ENCODE results near the gene CDYL. TPM values are rescaled to one million over a fixed set of nuclear protein-coding genes. Genes with fewer than 3 reads are reported as not detected.
A peak's percentile ranks its signal among the peaks of the same experiment; 100 is the strongest.

The CDYL gene
- total RNA-seq, 3 donors from 2014 or later (not counting 1 experiment from before 2014, with no cell fraction given): 81.3 to 101 (median 83.8) TPM

DNA sequence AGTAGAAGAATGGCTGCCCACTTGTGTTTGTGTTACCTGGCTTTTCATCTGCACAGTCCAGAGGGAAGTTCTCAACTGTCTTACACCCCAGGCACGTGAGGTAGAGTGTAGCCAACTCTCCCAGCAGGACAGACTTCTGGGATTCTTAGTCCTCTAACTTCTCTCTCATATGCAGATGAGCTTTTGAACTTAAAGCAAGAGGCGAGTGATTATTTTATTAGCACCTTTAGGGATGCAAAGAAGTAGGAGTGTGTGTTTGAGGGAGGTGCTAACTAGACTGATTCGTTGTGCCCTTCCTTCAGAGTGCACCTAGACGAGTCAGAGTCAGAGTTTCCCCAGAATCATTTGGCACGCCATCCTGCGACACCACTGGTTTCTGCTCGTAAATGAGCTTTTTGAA is 10.8 kb downstream of the CDYL start:
- peaks cover 78 to 79% of the 10 kb centered on the region in 2 donors for H3K4me1 Mint-ChIP-seq
- intact Hi-C loops (cut with micrococcal nuclease): no loop called here
- H3K4me3 Mint-ChIP-seq: peak overlapping the region; percentile 67

DNA sequence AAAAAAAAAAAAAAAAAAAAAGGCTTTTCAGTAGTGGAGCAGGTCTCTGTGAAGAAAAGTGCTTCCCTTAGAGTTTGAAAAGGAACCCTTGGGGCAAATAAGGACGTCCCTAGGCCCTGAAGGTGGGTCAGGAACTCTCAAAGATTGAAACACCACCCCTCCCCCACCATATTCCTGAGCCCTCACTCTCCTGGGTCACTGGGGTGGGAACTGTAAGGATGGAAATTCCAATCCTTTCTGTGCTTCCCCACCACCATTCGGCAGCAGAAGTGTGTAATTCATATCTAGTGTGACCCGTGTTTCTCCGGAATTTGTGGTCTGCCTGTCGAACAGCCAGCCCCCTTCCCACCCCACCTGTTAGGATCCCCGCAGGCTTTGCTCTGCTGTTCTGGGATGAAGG is 12.3 kb downstream of the CDYL start:
- Mint-ChIP-seq H3K4me1 (peaks cover 64 to 66% of the 10 kb centered on the region in 2 donors), H3K4me3 (no peak overlapping the region), H3K27me3 (ENCODE audit: low read depth in 2 of 2) (no peaks in the 10 kb centered on the region), H3K27ac (peak overlapping the region in 1 of 2 donors; percentile 90), H3K9me3 (no peaks in the 10 kb centered on the region), H3K36me3 (no peaks in the 10 kb centered on the region)
- ATAC-seq: no peak
- no peak for DNase-seq
- TF ChIP-seq, protein P1, sequence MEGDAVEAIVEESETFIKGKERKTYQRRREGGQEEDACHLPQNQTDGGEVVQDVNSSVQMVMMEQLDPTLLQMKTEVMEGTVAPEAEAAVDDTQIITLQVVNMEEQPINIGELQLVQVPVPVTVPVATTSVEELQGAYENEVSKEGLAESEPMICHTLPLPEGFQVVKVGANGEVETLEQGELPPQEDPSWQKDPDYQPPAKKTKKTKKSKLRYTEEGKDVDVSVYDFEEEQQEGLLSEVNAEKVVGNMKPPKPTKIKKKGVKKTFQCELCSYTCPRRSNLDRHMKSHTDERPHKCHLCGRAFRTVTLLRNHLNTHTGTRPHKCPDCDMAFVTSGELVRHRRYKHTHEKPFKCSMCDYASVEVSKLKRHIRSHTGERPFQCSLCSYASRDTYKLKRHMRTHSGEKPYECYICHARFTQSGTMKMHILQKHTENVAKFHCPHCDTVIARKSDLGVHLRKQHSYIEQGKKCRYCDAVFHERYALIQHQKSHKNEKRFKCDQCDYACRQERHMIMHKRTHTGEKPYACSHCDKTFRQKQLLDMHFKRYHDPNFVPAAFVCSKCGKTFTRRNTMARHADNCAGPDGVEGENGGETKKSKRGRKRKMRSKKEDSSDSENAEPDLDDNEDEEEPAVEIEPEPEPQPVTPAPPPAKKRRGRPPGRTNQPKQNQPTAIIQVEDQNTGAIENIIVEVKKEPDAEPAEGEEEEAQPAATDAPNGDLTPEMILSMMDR (IDR thresholded peaks at IDR 0.05): no peak
- no peaks in the 10 kb centered on the region for H3K27me3 ChIP-seq (ENCODE audit: control insufficient read depth, insufficient read depth, low read length)
- no peak overlapping the region for H3K4me3 ChIP-seq (ENCODE audit: low read length)
- peaks cover 31% of the 10 kb centered on the region for H3K4me1 ChIP-seq (ENCODE audit: control insufficient read depth, insufficient read depth, low read length)
- WGBS (ENCODE audit: insufficient coverage): 100% methylated on average over 2 of the region's 6 CpGs
- H3K36me3 ChIP-seq (ENCODE audit: control insufficient read depth, insufficient read depth, low read length): no peaks in the 10 kb centered on the region
- no peak overlapping the region for H3K27ac ChIP-seq (ENCODE audit: low read length)
- intact Hi-C loops (cut with micrococcal nuclease): no loop called here
- no peaks in the 10 kb centered on the region for H3K9me3 ChIP-seq (ENCODE audit: control insufficient read depth, insufficient read depth, low read length)

More for the DNA sequence above, 10.8 kb downstream of the CDYL start:
- 86% methylated on average over 7 of the region's 7 CpGs for WGBS (ENCODE audit: insufficient coverage)
- Histone ChIP-seq H3K4me3 (ENCODE audit: low read length) (no peak overlapping the region), H3K4me1 (ENCODE audit: control insufficient read depth, insufficient read depth, low read length) (peaks cover 28% of the 10 kb centered on the region), H3K27me3 (ENCODE audit: control insufficient read depth, insufficient read depth, low read length) (no peaks in the 10 kb centered on the region), H3K9me3 (ENCODE audit: control insufficient read depth, insufficient read depth, low read length) (no peaks in the 10 kb centered on the region), H3K36me3 (ENCODE audit: control insufficient read depth, insufficient read depth, low read length) (no peaks in the 10 kb centered on the region), H3K27ac (ENCODE audit: low read length) (no peak overlapping the region)
- TF ChIP-seq, protein P1 (IDR thresholded peaks at IDR 0.05): no peak
- ATAC-seq (no peak), DNase-seq (no peak)
- peak overlapping the region; percentile 20 to 46 for H3K27ac Mint-ChIP-seq
- H3K27me3 Mint-ChIP-seq (ENCODE audit: low read depth in 2 of 2): no peaks in the 10 kb centered on the region
- no peaks in the 10 kb centered on the region for H3K9me3 Mint-ChIP-seq
- no peaks in the 10 kb centered on the region for H3K36me3 Mint-ChIP-seq

DNA sequence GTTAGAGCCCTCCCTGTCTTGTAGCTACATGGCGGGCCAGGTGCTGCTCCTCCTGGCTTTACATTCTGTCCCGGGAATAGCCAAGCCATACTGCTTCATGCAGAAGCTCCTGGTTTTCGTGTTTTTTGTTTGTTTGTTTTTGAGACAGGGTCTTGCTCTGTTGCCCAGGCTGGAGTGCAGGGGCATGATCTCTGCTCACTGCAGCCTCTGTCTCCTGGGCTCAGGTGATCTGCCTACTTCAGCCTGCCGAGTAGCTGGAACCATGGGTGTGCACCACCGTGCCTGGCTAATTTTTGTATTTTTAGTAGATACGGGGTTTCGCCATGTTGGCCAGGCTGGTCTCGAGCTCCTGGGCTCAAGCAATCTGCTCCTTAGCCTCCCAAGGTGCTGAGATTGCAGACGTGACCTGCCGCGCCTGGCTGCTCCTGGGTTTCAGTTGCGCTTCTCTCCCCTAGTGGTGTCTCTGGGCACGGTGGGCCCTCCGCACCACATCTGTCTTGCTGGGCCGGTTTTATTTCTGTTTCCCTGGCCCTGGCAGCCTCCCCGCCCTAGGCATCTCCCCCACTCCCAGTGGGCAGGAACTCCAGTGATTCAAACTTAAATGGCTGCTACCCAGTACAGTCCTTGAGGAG is 12.9 kb downstream of the CDYL start:
- no peak for DNase-seq
- Histone ChIP-seq H3K27me3 (ENCODE audit: control insufficient read depth, insufficient read depth, low read length) (no peaks in the 10 kb centered on the region), H3K9me3 (ENCODE audit: control insufficient read depth, insufficient read depth, low read length) (no peaks in the 10 kb centered on the region), H3K36me3 (ENCODE audit: control insufficient read depth, insufficient read depth, low read length) (no peaks in the 10 kb centered on the region), H3K4me1 (ENCODE audit: control insufficient read depth, insufficient read depth, low read length) (peaks cover 31% of the 10 kb centered on the region), H3K4me3 (ENCODE audit: low read length) (no peak overlapping the region), H3K27ac (ENCODE audit: low read length) (no peak overlapping the region)
- H3K36me3 Mint-ChIP-seq: no peaks in the 10 kb centered on the region
- H3K4me3 Mint-ChIP-seq: peak overlapping the region; percentile 89
- peak overlapping the region; percentile 89 to 90 for H3K27ac Mint-ChIP-seq
- ATAC-seq: no peak
- intact Hi-C loops (cut with micrococcal nuclease): no loop called here
- peaks cover 58 to 60% of the 10 kb centered on the region in 2 donors for H3K4me1 Mint-ChIP-seq
- 77% methylated on average over 16 of the region's 16 CpGs for WGBS (ENCODE audit: insufficient coverage)
- H3K9me3 Mint-ChIP-seq: no peaks in the 10 kb centered on the region
- H3K27me3 Mint-ChIP-seq (ENCODE audit: low read depth in 2 of 2): no peaks in the 10 kb centered on the region
- TF ChIP-seq, protein P1 (IDR thresholded peaks at IDR 0.05): no peak

Measured in natural killer cell (primary cell).